HEK293 (cell line): ENCODE measurements around the gene NFE2L3.

Experiments
- CTCF ChIA-PET: fragments of 350-600 bp; formaldehyde crosslinking; extraction: SDS; loops from one replicate; lab custom pipeline; 2021; ENCODE audit warnings: antibody characterized with exemption; lab: Yijun Ruan, JAX
- POLR2A ChIA-PET: fragments of 300-600 bp; formaldehyde crosslinking; extraction: SDS; loops from one replicate; lab custom pipeline; 2020; ENCODE audit warnings: antibody characterized with exemption, inconsistent platforms; lab: Yijun Ruan, JAX
- H3K27ac ChIP-seq: fragments of 200-500 bp; sonication (Bioruptor generic); 2 replicates; pipeline ENCODE4 v1.5.1; 2014; ENCODE audit warnings: low read depth, low read length, control low read depth, inconsistent platforms; ENCODE audit errors: extremely low read depth
- H3K36me3 ChIP-seq, 2 experiments: fragments of 200-500 bp in 1 of 2; sonication (Bioruptor generic) in 1 of 2; 1 replicate in 1 of 2; 2 replicates in 1 of 2; pipeline ENCODE4 v1.5.1; 2014 to 2017; ENCODE audit warnings: inconsistent platforms in 2 of 2, low read length in 2 of 2; ENCODE audit not compliant: control insufficient read depth in 2 of 2, insufficient read depth in 1 of 2
- H3K4me1 ChIP-seq: fragments of 200-500 bp; sonication (Bioruptor generic); 2 replicates; pipeline ENCODE4 v1.5.1; 2014; ENCODE audit warnings: mild to moderate bottlenecking, low read length, inconsistent platforms; ENCODE audit not compliant: control insufficient read depth, insufficient read depth
- H3K4me3 ChIP-seq: 2 replicates; pipeline ENCODE4 v1.5.1; 2011; ENCODE audit warnings: low read depth, mild to moderate bottlenecking, control low read depth, low read length, moderate library complexity
- H3K9me3 ChIP-seq: fragments of 200-500 bp; sonication (Bioruptor generic); 2 replicates; pipeline ENCODE4 v1.5.1; 2014; ENCODE audit warnings: low read depth, low read length, inconsistent platforms; ENCODE audit not compliant: control insufficient read depth, insufficient read depth
- ATF2 ChIP-seq: fragments of 450-650 bp; formaldehyde crosslinking; IDR thresholded peaks from 2 replicates; pipeline ENCODE4 v1.5.1; 2016; ENCODE audit warnings: missing biosample characterization, missing genetic modification characterization, low read depth
- BCL6B ChIP-seq: fragments of 450-650 bp; formaldehyde crosslinking; IDR thresholded peaks from 2 replicates; pipeline ENCODE4 v1.5.1; 2017; ENCODE audit warnings: missing biosample characterization, missing genetic modification characterization
- FEZF1 ChIP-seq: fragments of 450-650 bp; formaldehyde crosslinking; IDR thresholded peaks from 2 replicates; pipeline ENCODE4 v1.5.1; 2016; ENCODE audit warnings: missing biosample characterization, missing genetic modification characterization
- KLF1 ChIP-seq: fragments of 450-650 bp; formaldehyde crosslinking; IDR thresholded peaks from 2 replicates; pipeline ENCODE4 v1.5.1; 2016; ENCODE audit warnings: missing biosample characterization, missing genetic modification characterization
- KLF9 ChIP-seq: fragments of 450-650 bp; formaldehyde crosslinking; IDR thresholded peaks from 2 replicates; pipeline ENCODE4 v1.5.1; 2016; ENCODE audit warnings: missing biosample characterization, missing genetic modification characterization, low read depth
- MYNN ChIP-seq: fragments of 450-650 bp; formaldehyde crosslinking; IDR thresholded peaks from 2 replicates; pipeline ENCODE4 v1.5.1; 2016; ENCODE audit warnings: missing biosample characterization, missing genetic modification characterization, borderline replicate concordance
- MZF1 ChIP-seq: fragments of 450-650 bp; formaldehyde crosslinking; IDR thresholded peaks from 2 replicates; pipeline ENCODE4 v1.5.1; 2017; ENCODE audit warnings: missing biosample characterization, missing genetic modification characterization, borderline replicate concordance
- OSR2 ChIP-seq: fragments of 450-650 bp; formaldehyde crosslinking; IDR thresholded peaks from 2 replicates; pipeline ENCODE4 v1.5.1; 2016; ENCODE audit warnings: missing biosample characterization, missing genetic modification characterization
- ZBTB17 ChIP-seq: fragments of 450-650 bp; formaldehyde crosslinking; IDR thresholded peaks from 2 replicates; pipeline ENCODE4 v1.5.1; 2016; ENCODE audit warnings: missing biosample characterization, missing genetic modification characterization
- ZBTB8A ChIP-seq: fragments of 450-650 bp; formaldehyde crosslinking; IDR thresholded peaks from 2 replicates; pipeline ENCODE4 v1.5.1; 2016; ENCODE audit warnings: missing biosample characterization, missing genetic modification characterization
- ZEB2 ChIP-seq: fragments of 450-650 bp; formaldehyde crosslinking; IDR thresholded peaks from 2 replicates; pipeline ENCODE4 v1.5.1; 2016; ENCODE audit warnings: missing biosample characterization, missing genetic modification characterization
- ZFP69B ChIP-seq: fragments of 450-650 bp; formaldehyde crosslinking; IDR thresholded peaks from 2 replicates; pipeline ENCODE4 v1.5.1; 2016; ENCODE audit warnings: missing biosample characterization, missing genetic modification characterization
- ZNF132 ChIP-seq: fragments of 450-650 bp; formaldehyde crosslinking; IDR thresholded peaks from 2 replicates; pipeline ENCODE4 v1.5.1; 2017; ENCODE audit warnings: missing biosample characterization, missing genetic modification characterization, borderline replicate concordance
- ZNF169 ChIP-seq: fragments of 450-650 bp; formaldehyde crosslinking; IDR thresholded peaks from 2 replicates; pipeline ENCODE4 v1.5.1; 2016; ENCODE audit warnings: missing biosample characterization, missing genetic modification characterization
- ZNF221 ChIP-seq: fragments of 450-650 bp; formaldehyde crosslinking; IDR thresholded peaks from 2 replicates; pipeline ENCODE4 v1.5.1; 2017; ENCODE audit warnings: missing biosample characterization, missing genetic modification characterization, borderline replicate concordance
- ZNF23 ChIP-seq: fragments of 450-650 bp; formaldehyde crosslinking; IDR thresholded peaks from 2 replicates; pipeline ENCODE4 v1.5.1; 2016; ENCODE audit warnings: missing biosample characterization, missing genetic modification characterization, borderline replicate concordance
- ZNF248 ChIP-seq: fragments of 450-650 bp; formaldehyde crosslinking; IDR thresholded peaks from 2 replicates; pipeline ENCODE4 v1.5.1; 2017; ENCODE audit warnings: missing biosample characterization, missing genetic modification characterization
- ZNF292 ChIP-seq: fragments of 450-650 bp; formaldehyde crosslinking; IDR thresholded peaks from 2 replicates; pipeline ENCODE4 v1.5.1; 2016; ENCODE audit warnings: low read depth, missing biosample characterization, missing genetic modification characterization, borderline replicate concordance
- ZNF394 ChIP-seq: fragments of 450-650 bp; formaldehyde crosslinking; IDR thresholded peaks from 2 replicates; pipeline ENCODE4 v1.5.1; 2016; ENCODE audit warnings: missing biosample characterization, missing genetic modification characterization, mild to moderate bottlenecking, moderate library complexity, borderline replicate concordance
- ZNF426 ChIP-seq: fragments of 450-650 bp; formaldehyde crosslinking; IDR thresholded peaks from 2 replicates; pipeline ENCODE4 v1.5.1; 2017; ENCODE audit warnings: missing biosample characterization, missing genetic modification characterization, mild to moderate bottlenecking, inconsistent platforms, moderate library complexity
- ZNF488 ChIP-seq: fragments of 450-650 bp; formaldehyde crosslinking; IDR thresholded peaks from 2 replicates; pipeline ENCODE4 v1.5.1; 2016; ENCODE audit warnings: missing biosample characterization, missing genetic modification characterization
- ZNF561 ChIP-seq: fragments of 450-650 bp; IDR thresholded peaks from 2 replicates; pipeline ENCODE4 v1.5.1; 2018; ENCODE audit warnings: missing biosample characterization, missing genetic modification characterization, borderline replicate concordance
- ZNF660 ChIP-seq: fragments of 450-650 bp; IDR thresholded peaks from 2 replicates; pipeline ENCODE4 v1.5.1; 2018; ENCODE audit warnings: missing biosample characterization, mild to moderate bottlenecking, missing genetic modification characterization
- ZNF776 ChIP-seq: fragments of 450-650 bp; formaldehyde crosslinking; IDR thresholded peaks from 2 replicates; pipeline ENCODE4 v1.5.0; 2017; ENCODE audit warnings: missing biosample characterization, missing genetic modification characterization, borderline replicate concordance
- TF ChIP-seq, protein P1 (sequence below): fragments of 450-650 bp; IDR thresholded peaks from 2 replicates; pipeline ENCODE4 v1.5.1; 2018; ENCODE audit warnings: missing biosample characterization, mild to moderate bottlenecking, missing genetic modification characterization
- TF ChIP-seq, protein P2 (sequence below): sonication (generic); formaldehyde crosslinking; IDR thresholded peaks from 2 replicates; pipeline ENCODE4 v1.8.1; 2022; ENCODE audit warnings: mild to moderate bottlenecking, moderate library complexity, missing genetic modification reagents
- TF ChIP-seq, protein P3 (sequence below): fragments of 450-650 bp; formaldehyde crosslinking; IDR thresholded peaks from 2 replicates; pipeline ENCODE4 v1.5.1; 2017; ENCODE audit warnings: missing biosample characterization, missing genetic modification characterization

NFE2L3 gene

GRCh38 chr7:26182706-26183105 is 30.7 kb downstream of the NFE2L3 start:
- Histone ChIP-seq H3K4me3 (no peak overlapping the region), H3K27ac (no peak overlapping the region), H3K4me1 (no peaks in the 10 kb centered on the region), H3K9me3 (no peaks in the 10 kb centered on the region), H3K36me3 (peaks cover 0 to 4% of the 10 kb centered on the region in 2 experiments; a peak in 1 of 3 replicates)
- ChIA-PET POLR2A (interaction anchor here (0.8 to 0.9 kb wide), 2 partner anchors 30 to 92 kb away, joined by 3 read pairs; partner anchors contain the start of gene NFE2L3), CTCF (interaction anchor here (0.9 to 1.9 kb wide), 5 partner anchors 11 to 487 kb away, joined by 3 to 10 read pairs (median 4); no protein-coding TSS in a partner anchor)
- no peak for TF ChIP-seq ZNF132 (tag by site-specific recombination)
- no peak for TF ChIP-seq MZF1 (tag by site-specific recombination)
- no peak for TF ChIP-seq ZNF426 (tag by site-specific recombination)
- no peak for TF ChIP-seq BCL6B (tag by site-specific recombination)
- no peak for TF ChIP-seq ZEB2 (tag by site-specific recombination)
- TF ChIP-seq ZNF169, result no peak
- no peak for TF ChIP-seq FEZF1
- no peak for TF ChIP-seq ATF2 (tag by site-specific recombination)
- TF ChIP-seq ZNF292 (tag by site-specific recombination), result no peak
- no peak for TF ChIP-seq ZFP69B
- no peak for TF ChIP-seq ZBTB8A (tag by site-specific recombination)
- no peak for TF ChIP-seq MYNN
- no peak for TF ChIP-seq KLF1 (tag by site-specific recombination)
- TF ChIP-seq ZNF561 (tag by site-specific recombination), result no peak
- no peak for TF ChIP-seq KLF9 (tag by site-specific recombination)
- TF ChIP-seq ZBTB17 (tag by site-specific recombination), result no peak

DNA sequence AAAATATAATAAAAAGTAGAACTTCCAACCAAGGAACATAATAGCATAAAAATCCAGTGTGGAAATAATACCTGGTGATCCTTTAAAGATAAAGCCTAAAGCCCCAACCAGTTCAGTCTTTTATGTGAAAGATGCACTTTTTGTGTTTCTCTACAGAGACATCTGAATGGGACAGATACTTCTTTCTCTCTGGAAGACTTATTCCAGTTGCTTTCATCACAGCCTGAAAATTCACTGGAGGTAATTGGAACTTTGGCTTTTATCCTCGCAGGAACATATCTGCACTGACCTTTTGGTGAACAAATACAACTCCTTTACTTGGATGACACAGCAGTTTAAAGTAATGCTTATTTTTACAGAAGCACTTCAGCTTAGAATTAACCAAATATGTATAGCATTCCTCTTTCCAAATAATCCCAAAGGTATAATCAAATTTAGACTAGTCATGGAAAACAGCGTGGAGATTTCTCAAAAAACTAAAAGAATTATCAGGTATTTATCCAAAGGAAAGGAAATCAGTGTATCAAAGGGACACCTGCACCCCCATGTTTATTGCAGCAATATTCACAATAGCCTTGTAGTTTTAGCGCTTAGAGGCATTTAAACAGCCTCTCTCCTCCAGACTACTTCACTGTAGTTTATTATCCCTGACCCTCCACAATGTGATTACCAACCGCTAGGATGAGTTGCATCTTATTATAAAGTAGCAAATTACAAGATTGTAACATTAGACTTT is 31.7 kb downstream of the NFE2L3 start:
- ChIA-PET CTCF (interaction anchor here (0.7 to 1.4 kb wide), 3 partner anchors 14 to 486 kb away, joined by 3 to 4 read pairs (median 4); no protein-coding TSS in a partner anchor), POLR2A (no interaction called here)
- H3K4me1 ChIP-seq, result no peaks in the 10 kb centered on the region
- H3K4me3 ChIP-seq, result no peak overlapping the region
- H3K9me3 ChIP-seq, result no peaks in the 10 kb centered on the region
- H3K27ac ChIP-seq, result no peak overlapping the region
- H3K36me3 ChIP-seq, result peaks cover 0 to 11% of the 10 kb centered on the region in 2 experiments; a peak in 1 of 3 replicates
- no peak for TF ChIP-seq ZNF488
- no peak for TF ChIP-seq ZNF660 (tag by site-specific recombination)
- TF ChIP-seq ZNF23 (tag by site-specific recombination), result no peak
- TF ChIP-seq, protein P1, sequence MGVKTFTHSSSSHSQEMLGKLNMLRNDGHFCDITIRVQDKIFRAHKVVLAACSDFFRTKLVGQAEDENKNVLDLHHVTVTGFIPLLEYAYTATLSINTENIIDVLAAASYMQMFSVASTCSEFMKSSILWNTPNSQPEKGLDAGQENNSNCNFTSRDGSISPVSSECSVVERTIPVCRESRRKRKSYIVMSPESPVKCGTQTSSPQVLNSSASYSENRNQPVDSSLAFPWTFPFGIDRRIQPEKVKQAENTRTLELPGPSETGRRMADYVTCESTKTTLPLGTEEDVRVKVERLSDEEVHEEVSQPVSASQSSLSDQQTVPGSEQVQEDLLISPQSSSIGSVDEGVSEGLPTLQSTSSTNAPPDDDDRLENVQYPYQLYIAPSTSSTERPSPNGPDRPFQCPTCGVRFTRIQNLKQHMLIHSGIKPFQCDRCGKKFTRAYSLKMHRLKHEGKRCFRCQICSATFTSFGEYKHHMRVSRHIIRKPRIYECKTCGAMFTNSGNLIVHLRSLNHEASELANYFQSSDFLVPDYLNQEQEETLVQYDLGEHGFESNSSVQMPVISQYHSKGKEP (tag by site-specific recombination), result 0 out of 2 replicates have a peak, but pooled peaks have one; percentile 36
- TF ChIP-seq ZNF248 (tag by site-specific recombination), result no peak
- TF ChIP-seq ZNF776 (tag by site-specific recombination), result no peak
- TF ChIP-seq ZNF221 (tag by site-specific recombination), result no peak
- TF ChIP-seq, protein P2, sequence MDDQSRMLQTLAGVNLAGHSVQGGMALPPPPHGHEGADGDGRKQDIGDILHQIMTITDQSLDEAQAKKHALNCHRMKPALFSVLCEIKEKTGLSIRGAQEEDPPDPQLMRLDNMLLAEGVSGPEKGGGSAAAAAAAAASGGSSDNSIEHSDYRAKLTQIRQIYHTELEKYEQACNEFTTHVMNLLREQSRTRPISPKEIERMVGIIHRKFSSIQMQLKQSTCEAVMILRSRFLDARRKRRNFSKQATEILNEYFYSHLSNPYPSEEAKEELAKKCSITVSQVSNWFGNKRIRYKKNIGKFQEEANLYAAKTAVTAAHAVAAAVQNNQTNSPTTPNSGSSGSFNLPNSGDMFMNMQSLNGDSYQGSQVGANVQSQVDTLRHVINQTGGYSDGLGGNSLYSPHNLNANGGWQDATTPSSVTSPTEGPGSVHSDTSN (CRISPR knock-in tag), result no peak
- peak; percentile 0; the same call in 1 of the 2 replicates for TF ChIP-seq ZNF394 (tag by site-specific recombination)
- no peak for TF ChIP-seq OSR2
- TF ChIP-seq, protein P3, sequence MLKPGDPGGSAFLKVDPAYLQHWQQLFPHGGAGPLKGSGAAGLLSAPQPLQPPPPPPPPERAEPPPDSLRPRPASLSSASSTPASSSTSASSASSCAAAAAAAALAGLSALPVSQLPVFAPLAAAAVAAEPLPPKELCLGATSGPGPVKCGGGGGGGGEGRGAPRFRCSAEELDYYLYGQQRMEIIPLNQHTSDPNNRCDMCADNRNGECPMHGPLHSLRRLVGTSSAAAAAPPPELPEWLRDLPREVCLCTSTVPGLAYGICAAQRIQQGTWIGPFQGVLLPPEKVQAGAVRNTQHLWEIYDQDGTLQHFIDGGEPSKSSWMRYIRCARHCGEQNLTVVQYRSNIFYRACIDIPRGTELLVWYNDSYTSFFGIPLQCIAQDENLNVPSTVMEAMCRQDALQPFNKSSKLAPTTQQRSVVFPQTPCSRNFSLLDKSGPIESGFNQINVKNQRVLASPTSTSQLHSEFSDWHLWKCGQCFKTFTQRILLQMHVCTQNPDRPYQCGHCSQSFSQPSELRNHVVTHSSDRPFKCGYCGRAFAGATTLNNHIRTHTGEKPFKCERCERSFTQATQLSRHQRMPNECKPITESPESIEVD, result peak; percentile 49; the same call in 1 of the 2 replicates
